HG03025 (cell line): Measurements from ENCODE around the gene ZNF365.
"Not testable (repeated sequence)": the region's sequence is repeated elsewhere in the genome, so short reads cannot be mapped to it uniquely, and the experiment has no call there.

Source experiments
- ATAC-seq: cut with Tn5 transposase; IDR thresholded peaks from one replicate; pipeline ENCODE4 v1.9.1; 2021; ENCODE audit warnings: mild to moderate bottlenecking, moderate library complexity; ENCODE audit not compliant: unreplicated experiment, low FRiP score

Gene ZNF365

GRCh38 chr10:62377026-62377415, 2.9 kb downstream of the ZNF365 start:
- no peak for ATAC-seq

- no peak for ATAC-seq
These were observed 3.8 kb downstream of the ZNF365 start for GRCh38 chr10:62377966-62378365.

GRCh38 chr10:62378877-62379276, 4.7 kb downstream of the ZNF365 start:
- ATAC-seq: not testable (repeated sequence)

- ATAC-seq: no peak
These were observed 5.2 kb downstream of the ZNF365 start for GRCh38 chr10:62379394-62379793.

GRCh38 chr10:62380016-62380415, 5.8 kb downstream of the ZNF365 start:
- no peak for ATAC-seq

- no peak for ATAC-seq
These were observed 7.4 kb downstream of the ZNF365 start for GRCh38 chr10:62381385-62382102.

- ATAC-seq: no peak
These were observed 8.7 kb downstream of the ZNF365 start for GRCh38 chr10:62382831-62383230.

GRCh38 chr10:62384057-62384446, 9.9 kb downstream of the ZNF365 start:
- ATAC-seq: no peak

GRCh38 chr10:62384447-62385081, 10.4 kb downstream of the ZNF365 start:
- ATAC-seq: no peak

- ATAC-seq: no peak
These were observed 12.5 kb downstream of the ZNF365 start for GRCh38 chr10:62386356-62387320.

GRCh38 chr10:62388328-62388727, 14.2 kb downstream of the ZNF365 start:
- no peak for ATAC-seq

- no peak for ATAC-seq
These were observed 16.5 kb downstream of the ZNF365 start for GRCh38 chr10:62390497-62391176.

GRCh38 chr10:62393237-62393636, 19.1 kb downstream of the ZNF365 start:
- ATAC-seq: no peak

- ATAC-seq: no peak
These were observed 20.4 kb downstream of the ZNF365 start for GRCh38 chr10:62394556-62395018.

- no peak for ATAC-seq
These were observed 21.7 kb downstream of the ZNF365 start for GRCh38 chr10:62395892-62396291.

GRCh38 chr10:62396864-62397263, 22.7 kb downstream of the ZNF365 start:
- no peak for ATAC-seq

- ATAC-seq: no peak
These were observed 25.0 kb downstream of the ZNF365 start for GRCh38 chr10:62399211-62399610.

- ATAC-seq: no peak
These were observed 28.3 kb downstream of the ZNF365 start for GRCh38 chr10:62402508-62402907.

- not testable (repeated sequence) for ATAC-seq
These were observed 36.4 kb downstream of the ZNF365 start for GRCh38 chr10:62410528-62410927.

GRCh38 chr10:62410934-62411333, 36.8 kb downstream of the ZNF365 start:
- ATAC-seq: not testable (repeated sequence)
